ENCODE data around the gene RNPEPL1.

RNPEPL1 gene

GRCh38 chr2:240628808-240629618, 60.7 kb downstream of the RNPEPL1 start:
- TF ChIP-seq KLF1 (tag by site-specific recombination; IDR thresholded peaks at IDR 0.05) (no peak), ZSCAN4 (tag by site-specific recombination; IDR thresholded peaks at IDR 0.05) (no peak), SALL2 (tag by site-specific recombination; IDR thresholded peaks at IDR 0.05; ENCODE audit: borderline replicate concordance) (no peak), ZNF24 (tag by site-specific recombination; IDR thresholded peaks at IDR 0.05) (no peak), ZNF23 (tag by site-specific recombination; IDR thresholded peaks at IDR 0.05; ENCODE audit: borderline replicate concordance) (no peak), HIC1 (tag by site-specific recombination; IDR thresholded peaks at IDR 0.05) (no peak), ZNF677 (tag by site-specific recombination; IDR thresholded peaks at IDR 0.05) (no peak), EGR2 (tag by site-specific recombination; IDR thresholded peaks at IDR 0.05; ENCODE audit: low read depth) (no peak), ZNF248 (tag by site-specific recombination; IDR thresholded peaks at IDR 0.05) (no peak), ZNF560 (tag by site-specific recombination; IDR thresholded peaks at IDR 0.05; ENCODE audit: borderline replicate concordance) (no peak), ZNF10 (tag by site-specific recombination; IDR thresholded peaks at IDR 0.05) (no peak), ZNF529 (tag by site-specific recombination; IDR thresholded peaks at IDR 0.05; ENCODE audit: insufficient replicate concordance) (no peak), PRDM10 (tag by site-specific recombination; IDR thresholded peaks at IDR 0.05) (no peak), PRDM2 (tag by site-specific recombination; IDR thresholded peaks at IDR 0.05; ENCODE audit: borderline replicate concordance) (no peak), BCL11A (tag by site-specific recombination; IDR thresholded peaks at IDR 0.05; ENCODE audit: low read depth) (no peak), ZFP37 (tag by site-specific recombination; IDR thresholded peaks at IDR 0.05) (no peak)
- POLR2A ChIA-PET: interaction anchor here (0.8 kb wide), 1 partner anchor 15 kb away, joined by 4 read pairs; no protein-coding TSS in a partner anchor
- H3K4me3 ChIP-seq (ENCODE audit: low read depth, low read length): no peak overlapping the region
- no peaks in the 10 kb centered on the region for H3K9me3 ChIP-seq (ENCODE audit: control insufficient read depth, insufficient read depth, low read depth, low read length)
- H3K27ac ChIP-seq (ENCODE audit: extremely low read depth, low read depth, low read length): no peak overlapping the region
- H3K36me3 ChIP-seq (ENCODE audit: control insufficient read depth in 2 of 2, insufficient read depth in 1 of 2, low read length in 2 of 2): no peaks in the 10 kb centered on the region
- CTCF ChIA-PET: no interaction called here
- H3K4me1 ChIP-seq (ENCODE audit: control insufficient read depth, insufficient read depth, low read length): no peaks in the 10 kb centered on the region
